GM21423 (cell line): ENCODE data around the gene MYCN.
"Not testable (repeated sequence)": the region's sequence is repeated elsewhere in the genome, so short reads cannot be mapped to it uniquely, and the experiment has no call there.

Experiments used
- ATAC-seq: cut with Tn5 transposase; IDR thresholded peaks from one replicate; pipeline ENCODE4 v1.9.1; 2021; ENCODE audit warnings: mild to moderate bottlenecking, moderate library complexity; ENCODE audit not compliant: unreplicated experiment

MYCN gene

DNA sequence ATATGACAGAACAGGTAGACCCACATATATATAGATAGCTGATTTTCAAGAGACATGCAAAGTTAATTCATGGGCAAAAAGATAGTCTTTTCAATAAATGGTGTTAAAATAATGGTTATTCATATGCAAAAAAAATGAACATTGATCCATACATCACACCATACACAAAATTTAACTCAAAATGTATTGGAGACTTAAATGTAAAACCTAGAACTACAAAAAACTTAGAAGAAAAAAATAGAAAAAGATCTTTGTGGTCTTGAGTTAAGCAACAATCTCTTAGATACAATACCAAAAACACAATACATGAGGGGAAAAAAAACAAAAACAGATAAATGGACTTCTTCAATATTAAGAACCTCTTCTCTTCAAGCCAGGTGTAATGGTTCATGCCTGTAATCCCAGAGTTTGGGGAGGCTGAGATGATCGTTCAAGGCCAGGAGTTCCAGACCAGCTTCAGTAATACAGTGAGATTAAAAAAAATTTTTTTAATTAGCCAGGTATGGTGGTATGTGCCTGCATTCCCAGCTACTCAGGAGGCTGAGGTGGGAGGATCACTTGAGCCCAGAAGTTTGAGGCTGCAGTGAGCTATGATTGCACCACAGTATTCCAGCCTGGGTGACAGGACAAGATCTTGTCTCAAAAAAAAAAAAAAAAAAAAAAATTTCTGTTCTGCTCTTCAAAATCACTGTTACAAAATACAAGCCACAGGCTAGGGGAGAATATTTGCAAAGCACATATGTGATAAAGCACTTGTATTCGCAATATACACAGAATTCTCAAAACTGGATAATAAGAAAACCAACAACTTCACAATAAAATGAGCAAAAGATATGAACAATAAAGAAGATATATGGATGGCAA, 32.7 kb upstream of the MYCN start:
- ATAC-seq, result no peak

DNA sequence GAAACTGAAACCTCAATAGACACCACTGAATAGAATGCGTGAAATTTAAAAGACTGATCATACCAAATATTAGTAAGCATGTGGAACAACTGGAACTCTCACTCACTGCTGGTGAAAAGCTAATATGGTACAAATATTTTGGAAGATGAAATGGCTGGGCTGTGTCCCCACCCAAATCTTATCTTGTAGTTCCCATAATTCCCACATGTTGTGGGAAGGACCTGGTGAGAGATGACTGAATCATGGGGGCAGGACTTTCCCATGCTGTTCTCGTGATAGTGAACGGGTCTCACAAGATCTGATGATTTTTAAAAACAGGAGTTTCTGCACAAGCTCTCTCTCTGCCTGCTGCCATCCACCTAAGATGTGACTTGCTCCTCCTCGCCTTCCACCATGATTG, 32.0 kb upstream of the MYCN start:
- no peak for ATAC-seq

DNA sequence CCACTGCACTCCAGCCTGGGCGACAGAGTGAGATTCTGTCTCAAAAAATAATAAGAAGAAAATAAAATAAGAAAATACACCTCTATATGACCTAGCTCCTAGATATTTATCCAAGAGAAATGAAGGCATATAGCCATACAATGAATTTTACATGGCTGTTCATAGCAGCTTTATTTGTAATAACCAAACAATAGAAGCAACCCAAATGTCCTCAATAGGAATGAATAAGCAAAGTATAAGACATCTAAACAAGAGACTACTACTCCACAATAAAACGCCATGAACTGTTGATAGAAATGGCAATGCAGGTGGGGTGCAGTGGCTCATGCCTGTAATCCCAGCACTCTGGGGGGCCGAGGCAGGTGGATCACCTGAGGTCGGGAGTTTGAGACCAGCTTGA, 31.2 kb upstream of the MYCN start:
- ATAC-seq, result no peak

DNA sequence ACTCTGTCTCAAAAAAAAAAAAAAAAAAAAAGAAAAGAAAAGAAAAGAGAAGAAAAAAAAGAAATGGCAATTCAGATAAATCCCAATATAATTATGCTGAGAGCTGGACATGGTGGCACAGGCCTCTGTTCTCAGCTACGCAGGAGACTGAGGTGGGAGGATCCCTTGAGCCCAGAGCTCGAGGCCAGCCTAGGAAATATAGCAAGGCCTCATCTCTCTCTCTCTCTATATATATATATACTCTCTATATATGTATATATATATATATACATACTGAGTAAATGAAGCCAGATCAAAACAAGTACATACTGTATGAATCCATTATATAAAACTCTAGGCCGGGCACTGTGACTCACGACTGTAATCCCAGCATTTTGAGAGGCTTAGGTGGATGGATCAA, 30.6 kb upstream of the MYCN start:
- ATAC-seq, result no peak

DNA sequence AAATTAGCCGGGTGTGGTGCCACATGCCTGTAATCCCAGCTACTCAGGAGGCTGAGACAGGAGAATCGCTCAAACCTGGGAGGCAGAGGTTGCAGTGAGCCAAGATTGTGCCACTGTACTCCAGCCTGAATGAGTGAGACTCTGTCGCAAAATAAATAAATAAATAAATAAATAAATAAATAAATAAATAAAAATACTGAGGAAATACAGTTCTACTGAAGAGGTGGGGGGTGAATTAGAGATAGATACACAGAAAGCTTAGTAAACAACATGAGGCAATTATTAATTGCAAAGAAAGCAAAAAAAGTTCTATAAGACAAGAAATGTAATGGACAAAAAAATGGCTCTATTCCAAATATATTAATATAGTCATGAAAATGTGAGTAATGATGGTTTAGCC, 29.1 kb upstream of the MYCN start:
- ATAC-seq, result not testable (repeated sequence)

DNA sequence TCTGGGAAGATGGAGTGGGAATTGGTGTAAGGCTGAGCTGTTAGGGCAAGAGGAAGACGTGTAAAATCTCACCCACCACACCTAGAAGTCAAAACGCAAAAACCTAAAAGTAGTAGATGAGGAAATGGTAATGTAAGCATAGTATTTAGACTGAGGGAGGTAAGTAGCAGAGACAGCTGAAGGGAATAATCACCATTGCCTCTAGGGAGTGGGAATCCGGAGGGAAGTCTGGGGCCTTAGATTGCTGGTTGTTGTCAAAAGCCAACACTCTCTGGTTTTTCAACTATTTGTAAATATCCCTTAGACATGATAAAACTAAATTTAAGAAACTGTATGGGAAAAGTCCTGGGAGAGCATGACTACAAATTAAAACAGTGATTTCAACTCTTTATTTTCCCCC, 28.7 kb upstream of the MYCN start:
- no peak for ATAC-seq

DNA sequence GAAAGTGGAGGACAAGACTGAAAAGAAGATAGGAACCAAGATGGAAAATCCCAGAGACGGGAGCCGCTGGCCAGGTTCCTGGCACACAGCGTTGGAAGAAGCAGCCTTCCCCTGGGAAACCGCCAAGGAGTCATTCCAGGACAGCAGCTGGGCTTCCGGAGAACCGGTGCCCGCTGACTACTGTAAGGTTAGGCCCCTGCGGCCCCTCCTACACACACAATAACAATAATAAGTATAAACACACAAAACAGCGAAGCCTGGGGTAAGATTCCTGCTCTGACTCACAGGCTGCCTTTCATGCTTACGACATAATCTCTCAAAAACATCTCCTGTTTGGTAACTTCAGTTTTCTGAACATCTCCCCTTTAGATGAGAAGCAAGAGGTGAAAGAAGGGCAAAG, 28.1 kb upstream of the MYCN start:
- ATAC-seq, result no peak

DNA sequence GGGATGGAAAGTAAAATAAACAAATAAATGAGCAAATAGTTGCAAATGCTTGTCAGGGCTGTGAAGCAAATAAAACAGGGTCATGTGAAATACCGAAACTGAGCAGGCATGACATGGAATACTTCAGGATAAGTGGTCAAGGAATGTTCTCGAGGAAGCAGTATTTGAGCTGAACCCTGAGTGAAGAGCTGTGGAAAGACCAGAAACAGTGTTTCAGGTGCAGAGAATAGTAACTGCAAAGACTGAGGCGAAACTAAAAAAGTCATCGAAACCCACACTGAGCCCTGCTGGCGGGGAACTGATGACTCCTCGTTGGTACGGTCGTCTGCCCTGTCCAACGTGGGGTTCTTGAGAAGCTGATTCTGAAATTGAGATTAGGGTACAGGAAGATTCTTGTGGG, 27.2 kb upstream of the MYCN start:
- no peak for ATAC-seq

DNA sequence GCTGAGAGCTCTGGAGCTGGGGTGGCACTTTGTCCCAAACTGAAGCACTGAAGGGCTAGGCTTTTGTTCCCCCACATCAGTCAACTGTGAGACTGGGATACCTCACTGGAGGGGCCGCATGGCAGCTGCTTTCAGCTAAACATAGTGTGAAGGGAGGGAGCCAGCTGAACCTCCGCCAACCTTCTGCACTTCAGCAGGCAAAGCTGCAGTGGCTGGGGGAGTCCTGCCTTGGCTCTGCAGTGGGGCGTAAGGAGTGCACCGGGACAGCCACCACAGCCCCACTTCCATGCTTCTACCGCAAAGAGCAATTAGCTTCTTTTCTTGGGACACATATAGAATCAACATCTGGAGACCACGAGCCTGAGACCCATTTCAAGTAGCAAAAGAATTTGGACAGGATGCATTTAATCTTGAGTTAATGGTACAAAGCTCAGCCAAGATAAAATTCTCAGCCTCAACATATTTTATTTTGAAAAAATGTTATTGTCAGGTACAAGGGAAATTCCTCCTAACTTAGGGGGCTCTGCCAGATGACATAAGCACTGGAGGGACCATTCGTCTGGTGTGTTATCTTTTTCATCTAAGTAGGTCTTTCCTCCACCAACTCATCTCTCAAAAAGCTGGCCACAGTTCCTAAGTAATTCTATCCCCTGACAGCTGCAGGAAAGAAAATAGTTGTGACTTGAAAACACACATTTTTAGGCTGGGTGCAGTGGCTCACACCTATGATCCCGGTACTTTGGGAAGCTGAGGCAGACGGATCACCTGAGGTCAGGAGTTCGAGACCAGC, 25.6 kb upstream of the MYCN start:
- ATAC-seq, result no peak

DNA sequence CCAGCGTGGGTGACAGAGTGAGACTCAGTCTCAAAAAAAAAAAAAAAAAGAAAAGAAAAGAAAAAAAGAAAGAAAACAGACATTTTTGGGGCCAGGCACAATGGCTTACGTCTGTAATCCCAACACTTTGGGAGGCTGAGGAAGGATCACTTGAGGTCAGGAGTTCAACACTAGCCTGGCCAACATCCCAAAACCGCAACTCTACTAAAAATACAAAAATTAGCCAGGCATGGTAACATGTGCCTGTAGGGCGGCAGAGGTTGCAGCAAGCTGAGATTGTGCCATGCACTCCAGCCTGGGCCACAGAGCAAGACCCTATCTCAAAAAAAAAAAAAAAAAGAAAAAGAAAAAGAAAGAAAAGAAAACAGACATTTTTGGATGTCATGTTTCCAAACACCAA, 24.8 kb upstream of the MYCN start:
- not testable (repeated sequence) for ATAC-seq

DNA sequence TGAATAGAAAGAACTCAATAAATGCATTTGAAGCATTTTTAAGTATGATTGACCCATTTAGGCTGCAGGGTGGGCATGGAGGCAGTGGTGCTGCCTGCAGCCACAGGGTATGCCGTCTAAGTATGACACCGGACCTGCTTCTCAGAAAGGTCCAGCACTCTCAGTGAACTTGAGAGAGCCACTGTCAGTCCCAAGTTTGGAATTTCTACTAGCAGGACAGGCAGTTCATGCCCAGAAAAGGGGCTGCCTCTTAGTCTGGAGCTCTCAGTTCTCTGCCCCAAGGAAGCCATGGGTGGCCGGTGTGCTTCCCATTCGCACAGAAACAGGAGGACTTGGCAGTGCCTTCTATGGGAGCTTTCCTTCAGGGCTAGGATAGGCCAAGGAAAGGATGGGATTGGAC, 24.0 kb upstream of the MYCN start:
- no peak for ATAC-seq

DNA sequence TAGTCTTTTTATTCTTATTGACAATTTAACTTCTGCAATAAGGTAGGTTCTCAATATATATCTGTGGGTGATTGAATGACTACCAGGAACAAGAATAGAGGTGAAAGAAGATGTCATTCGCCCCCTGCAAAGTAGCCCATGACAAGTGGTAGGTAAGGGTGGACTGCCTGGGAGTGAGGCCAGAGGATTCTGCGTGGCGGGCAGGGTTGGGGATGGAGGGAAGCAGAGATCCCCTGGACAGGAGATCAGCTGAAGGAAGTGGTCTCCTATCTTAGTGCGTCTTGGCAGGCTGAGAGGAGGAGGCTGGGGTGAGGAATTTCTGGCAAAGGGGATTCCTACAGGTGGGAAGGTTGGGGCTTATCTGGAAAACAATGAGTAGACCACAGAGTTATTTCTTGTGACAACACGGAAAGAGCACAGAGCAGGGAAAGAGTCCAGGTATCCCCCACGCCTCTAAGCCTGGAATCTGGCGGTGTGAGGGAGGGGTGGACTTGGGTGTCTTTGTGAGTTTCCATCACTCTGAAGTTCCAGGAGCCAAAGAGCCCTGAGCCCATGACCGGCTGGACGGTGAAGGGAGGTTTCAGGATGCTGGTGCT, 21.5 kb upstream of the MYCN start:
- no peak for ATAC-seq

DNA sequence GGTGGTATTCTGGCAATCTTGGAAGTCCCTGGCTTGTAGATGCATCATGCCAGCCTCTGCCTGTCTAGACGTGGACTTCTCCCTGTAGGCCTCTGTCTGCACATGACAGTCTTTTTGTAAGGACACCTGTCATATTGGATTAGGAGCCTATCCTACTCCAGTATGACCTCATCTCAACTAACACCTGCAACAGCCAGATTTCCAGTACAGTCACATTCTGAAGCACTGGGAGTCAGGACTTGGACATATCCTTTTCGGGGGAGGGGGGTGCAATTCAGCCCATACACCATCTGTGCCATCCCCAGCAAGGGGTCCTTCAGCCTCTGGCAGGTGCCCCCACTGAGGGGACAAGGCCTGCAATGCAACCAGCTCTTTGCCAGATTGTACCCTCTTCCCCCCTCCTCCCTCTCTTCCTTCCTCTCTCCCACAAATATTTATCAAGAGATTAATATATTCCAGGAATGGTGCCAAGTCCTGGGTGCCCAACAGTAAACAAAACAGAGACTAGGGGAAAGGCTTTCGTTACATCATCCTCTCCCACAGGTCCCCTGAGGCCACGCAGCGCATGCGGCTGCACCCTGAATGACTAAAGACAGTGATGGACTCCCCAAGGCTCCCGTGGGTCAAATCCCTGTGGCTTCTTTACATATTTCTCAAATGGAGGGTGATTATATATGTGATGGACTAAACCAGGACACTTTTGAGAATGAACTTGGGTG, 20.5 kb upstream of the MYCN start:
- no peak for ATAC-seq

DNA sequence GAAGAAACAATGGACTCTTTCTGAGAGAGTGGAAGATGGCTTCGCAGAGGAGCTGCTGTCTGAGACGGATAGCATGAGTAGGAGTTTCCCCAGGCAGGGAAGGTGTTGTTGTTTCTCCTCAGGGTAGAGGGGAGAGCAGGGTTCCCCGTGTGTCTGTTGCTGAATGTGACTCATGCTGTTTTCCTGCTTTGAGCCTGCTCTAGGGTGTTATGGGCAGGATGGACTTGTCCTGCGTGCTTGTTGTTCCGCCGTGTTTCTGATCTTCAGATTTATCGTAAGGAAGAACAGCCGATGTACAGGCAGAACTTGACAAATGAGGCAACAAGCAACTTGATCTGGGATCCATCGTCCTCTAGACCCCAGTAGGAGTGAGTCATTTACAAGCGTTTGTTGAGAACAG, 19.7 kb upstream of the MYCN start:
- no peak for ATAC-seq

DNA sequence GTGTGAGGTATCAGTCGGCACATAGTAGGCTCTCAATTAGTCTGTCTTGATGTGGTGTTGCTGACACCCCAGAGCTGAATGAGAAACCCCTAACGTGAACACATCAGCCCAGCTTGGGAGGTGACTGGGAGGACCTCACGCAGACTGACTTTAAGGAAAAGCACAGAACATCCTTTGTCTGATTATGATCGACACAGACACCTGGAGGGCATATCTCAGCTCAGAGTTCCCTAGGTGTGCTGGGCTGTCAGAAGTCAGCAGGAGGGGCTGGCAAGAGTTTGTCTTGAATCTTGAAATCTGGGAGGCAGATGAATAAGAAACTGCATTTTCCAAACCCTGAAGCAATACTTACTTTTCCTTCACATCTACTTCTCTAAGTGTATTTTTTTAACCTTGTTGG, 16.8 kb upstream of the MYCN start:
- no peak for ATAC-seq

DNA sequence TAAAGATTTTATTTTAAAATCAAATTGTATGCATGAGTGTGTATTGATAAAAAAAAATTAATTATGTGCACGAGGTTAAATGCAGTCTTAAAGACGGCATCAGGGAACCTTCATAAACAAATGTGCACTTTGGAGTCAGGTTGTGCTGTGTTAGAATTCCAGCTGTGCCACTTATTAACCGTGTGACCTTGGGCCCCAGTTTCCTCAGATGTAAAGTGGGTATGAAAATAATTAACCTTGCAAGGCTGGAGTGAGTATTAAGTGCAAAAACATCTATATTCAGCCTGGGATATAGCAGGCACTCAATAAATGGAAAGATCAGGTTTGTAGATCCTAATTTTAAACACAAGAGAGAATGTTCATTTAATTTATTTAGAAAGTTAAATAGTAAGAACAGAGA, 14.5 kb upstream of the MYCN start:
- ATAC-seq, result no peak

DNA sequence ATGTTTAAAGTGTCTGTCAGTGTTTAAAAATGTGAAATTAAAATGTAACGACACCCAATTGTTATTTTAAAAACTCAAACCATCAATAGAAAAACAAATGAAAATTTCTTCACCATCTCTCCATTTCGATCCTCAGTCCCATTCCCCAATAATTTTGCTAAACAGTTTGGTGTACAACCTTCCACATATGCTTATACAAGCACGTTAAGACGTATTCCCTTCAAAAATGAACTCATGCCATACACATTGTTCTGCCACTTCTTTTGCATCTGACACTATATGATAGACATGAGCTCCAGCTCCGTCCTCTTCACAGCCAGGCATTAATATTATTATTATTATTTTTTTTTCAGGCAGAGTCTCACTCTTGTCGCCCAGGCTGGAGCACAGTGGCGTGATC, 14.1 kb upstream of the MYCN start:
- no peak for ATAC-seq

DNA sequence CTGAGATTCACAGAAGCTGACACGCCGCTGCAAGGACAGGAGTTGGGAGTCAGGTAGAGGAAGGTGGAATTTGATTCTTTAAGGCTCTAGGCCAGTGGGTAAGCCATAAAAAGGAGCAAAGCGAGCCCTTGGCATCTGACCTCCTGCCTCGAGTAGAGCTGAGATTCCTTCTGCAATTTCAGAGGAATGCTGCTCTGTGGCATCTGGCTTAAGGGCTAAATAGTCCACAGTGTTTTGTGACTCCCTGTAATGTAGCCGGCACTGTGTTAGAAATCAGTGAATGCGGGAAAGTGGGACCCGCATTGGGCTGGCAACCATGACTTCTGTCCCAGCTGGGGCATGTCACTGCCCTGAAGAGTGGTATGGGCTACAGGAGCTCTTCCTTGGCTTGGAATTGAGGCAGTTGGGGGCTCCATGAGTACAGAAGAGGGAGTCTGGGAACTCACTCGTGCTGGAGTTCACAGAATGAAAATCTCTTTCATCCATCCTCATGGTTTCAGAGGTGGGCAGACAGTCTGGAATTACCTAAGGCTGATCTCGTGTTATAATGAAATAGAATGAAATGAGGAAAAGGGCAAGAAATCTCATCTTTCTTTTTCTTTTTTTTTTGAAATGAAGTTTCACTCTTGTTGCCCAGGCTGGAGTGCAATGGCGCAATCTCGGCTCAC, 12.7 kb upstream of the MYCN start:
- ATAC-seq, result no peak

DNA sequence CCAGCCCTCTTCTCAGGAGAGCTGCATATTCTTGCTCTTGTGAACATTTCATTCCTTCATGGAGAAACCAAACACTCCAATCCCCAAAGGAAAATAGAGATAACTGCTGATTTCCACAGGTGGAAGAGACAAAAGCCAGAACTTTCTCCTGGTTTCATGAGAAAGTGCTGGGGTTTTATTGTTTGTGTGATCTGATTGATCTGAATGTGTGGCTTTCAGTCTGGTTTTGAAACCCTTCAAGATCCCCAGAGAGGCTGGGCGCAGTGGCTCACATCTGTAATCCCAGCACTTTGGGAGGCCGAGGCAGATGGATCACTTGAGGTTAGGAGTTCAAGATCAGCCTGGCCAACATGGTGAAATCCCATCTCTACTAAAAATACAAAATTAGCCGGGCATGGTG, 11.3 kb upstream of the MYCN start:
- not testable (repeated sequence) for ATAC-seq

DNA sequence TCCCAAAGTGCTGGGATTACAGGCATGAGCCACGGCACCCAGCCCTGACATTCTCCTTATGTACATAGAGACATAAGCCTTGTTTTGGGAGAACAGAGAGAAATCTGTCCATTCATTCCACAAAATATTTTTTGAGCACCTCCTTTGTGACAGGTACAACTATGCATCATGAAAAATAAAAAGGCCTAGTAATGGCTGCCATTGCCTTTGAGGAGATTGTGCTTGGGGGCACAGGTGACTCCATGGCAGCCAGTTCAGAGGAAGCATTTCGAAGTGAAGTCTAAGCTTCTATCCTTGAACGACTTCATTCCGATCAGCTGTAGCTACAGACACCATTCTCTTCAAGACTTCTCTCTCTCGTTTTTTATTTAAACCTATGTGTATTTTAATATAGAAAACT, 10.5 kb upstream of the MYCN start:
- ATAC-seq, result no peak
